Measurements from ENCODE around the gene MLPH.

Gene MLPH

DNA sequence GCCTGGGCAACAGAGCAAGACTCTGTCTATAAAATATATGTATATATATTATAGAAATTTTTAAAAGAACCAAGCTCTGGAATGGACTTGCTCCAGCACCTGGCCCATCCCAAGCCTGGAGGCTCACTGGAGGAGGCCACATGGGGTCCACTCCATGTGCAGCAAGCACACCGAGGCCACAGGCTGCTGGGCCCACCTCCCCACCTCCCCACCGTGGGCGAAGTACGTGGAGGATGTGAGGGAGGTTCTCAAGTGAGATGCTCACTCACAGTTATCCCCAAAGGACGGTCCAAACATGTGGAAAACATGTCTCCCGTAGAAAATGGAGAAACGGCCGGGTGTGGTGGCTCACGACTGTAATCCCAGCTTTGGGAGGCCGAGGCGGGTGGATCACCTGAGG is 117.3 kb downstream of the MLPH start:
- TF ChIP-seq POLR2A (IDR thresholded peaks at IDR 0.05; ENCODE audit: extremely low read depth, insufficient read length) (no peak), MYC (IDR thresholded peaks at IDR 0.05; ENCODE audit: low read depth, low read length) (no peak), MAX (IDR thresholded peaks at IDR 0.05; ENCODE audit: low read depth, low read length) (no peak)
- TF ChIP-seq, protein P1, sequence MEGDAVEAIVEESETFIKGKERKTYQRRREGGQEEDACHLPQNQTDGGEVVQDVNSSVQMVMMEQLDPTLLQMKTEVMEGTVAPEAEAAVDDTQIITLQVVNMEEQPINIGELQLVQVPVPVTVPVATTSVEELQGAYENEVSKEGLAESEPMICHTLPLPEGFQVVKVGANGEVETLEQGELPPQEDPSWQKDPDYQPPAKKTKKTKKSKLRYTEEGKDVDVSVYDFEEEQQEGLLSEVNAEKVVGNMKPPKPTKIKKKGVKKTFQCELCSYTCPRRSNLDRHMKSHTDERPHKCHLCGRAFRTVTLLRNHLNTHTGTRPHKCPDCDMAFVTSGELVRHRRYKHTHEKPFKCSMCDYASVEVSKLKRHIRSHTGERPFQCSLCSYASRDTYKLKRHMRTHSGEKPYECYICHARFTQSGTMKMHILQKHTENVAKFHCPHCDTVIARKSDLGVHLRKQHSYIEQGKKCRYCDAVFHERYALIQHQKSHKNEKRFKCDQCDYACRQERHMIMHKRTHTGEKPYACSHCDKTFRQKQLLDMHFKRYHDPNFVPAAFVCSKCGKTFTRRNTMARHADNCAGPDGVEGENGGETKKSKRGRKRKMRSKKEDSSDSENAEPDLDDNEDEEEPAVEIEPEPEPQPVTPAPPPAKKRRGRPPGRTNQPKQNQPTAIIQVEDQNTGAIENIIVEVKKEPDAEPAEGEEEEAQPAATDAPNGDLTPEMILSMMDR (IDR thresholded peaks at IDR 0.05; ENCODE audit: low read depth, low read length), result no peak
- no peak for DNase-seq (ENCODE audit: low read depth)
- no peak overlapping the region for H3K4me3 ChIP-seq (ENCODE audit: low read depth, low read length)

Data from NB4 (cell line).